Activated T-cell treated with anti-CD3 and anti-CD28 coated beads for 1 hour (primary cell): Measurements from ENCODE around the gene FAF2.
A peak's percentile ranks its signal among the peaks of the same experiment; 100 is the strongest.
"Not testable (repeated sequence)": the region's sequence is repeated elsewhere in the genome, so short reads cannot be mapped to it uniquely, and the experiment has no call there.

ENCODE experiments used
- DNase-seq: peaks from one replicate; pipeline ENCODE4 v3.0.0-alpha.2; 2020; ENCODE audit warnings: low read depth

The FAF2 gene, protein sequence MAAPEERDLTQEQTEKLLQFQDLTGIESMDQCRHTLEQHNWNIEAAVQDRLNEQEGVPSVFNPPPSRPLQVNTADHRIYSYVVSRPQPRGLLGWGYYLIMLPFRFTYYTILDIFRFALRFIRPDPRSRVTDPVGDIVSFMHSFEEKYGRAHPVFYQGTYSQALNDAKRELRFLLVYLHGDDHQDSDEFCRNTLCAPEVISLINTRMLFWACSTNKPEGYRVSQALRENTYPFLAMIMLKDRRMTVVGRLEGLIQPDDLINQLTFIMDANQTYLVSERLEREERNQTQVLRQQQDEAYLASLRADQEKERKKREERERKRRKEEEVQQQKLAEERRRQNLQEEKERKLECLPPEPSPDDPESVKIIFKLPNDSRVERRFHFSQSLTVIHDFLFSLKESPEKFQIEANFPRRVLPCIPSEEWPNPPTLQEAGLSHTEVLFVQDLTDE

DNA sequence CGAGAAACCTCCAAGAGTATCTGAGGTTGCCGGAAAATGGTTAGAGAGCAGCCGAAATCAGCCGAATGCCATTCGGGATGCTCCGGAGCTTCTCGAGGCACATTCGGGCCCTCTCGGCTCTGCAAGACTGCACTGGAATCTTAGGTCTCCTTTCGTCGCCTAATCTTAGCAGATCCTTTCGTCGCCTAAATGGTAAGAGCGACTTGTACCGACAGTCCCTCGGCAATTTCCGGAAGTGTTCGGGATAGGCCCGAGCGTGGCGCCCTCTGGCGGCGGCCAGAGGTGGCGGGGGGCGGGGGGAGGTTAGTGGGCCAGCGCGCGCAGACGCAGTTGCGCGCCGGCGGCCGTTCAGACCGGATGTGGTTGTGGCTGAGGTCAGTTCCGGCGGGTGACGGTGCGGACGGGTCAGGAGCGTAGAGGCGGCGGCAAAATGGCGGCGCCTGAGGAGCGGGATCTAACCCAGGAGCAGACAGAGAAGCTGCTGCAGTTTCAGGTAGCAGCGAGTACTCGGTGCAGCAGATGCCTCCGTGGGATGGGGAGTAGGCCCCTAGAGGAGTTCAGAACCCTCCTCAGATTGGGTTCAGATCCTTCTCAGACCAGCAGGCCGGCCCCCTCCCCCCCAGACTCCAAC, at the start of gene FAF2:
Gene FAF2, plus strand, starts transcription at position 408 of the 631 bp plus-strand sequence. Its CDS starts 23 bp downstream, at position 431.
- DNase-seq: peak; percentile 96

DNA sequence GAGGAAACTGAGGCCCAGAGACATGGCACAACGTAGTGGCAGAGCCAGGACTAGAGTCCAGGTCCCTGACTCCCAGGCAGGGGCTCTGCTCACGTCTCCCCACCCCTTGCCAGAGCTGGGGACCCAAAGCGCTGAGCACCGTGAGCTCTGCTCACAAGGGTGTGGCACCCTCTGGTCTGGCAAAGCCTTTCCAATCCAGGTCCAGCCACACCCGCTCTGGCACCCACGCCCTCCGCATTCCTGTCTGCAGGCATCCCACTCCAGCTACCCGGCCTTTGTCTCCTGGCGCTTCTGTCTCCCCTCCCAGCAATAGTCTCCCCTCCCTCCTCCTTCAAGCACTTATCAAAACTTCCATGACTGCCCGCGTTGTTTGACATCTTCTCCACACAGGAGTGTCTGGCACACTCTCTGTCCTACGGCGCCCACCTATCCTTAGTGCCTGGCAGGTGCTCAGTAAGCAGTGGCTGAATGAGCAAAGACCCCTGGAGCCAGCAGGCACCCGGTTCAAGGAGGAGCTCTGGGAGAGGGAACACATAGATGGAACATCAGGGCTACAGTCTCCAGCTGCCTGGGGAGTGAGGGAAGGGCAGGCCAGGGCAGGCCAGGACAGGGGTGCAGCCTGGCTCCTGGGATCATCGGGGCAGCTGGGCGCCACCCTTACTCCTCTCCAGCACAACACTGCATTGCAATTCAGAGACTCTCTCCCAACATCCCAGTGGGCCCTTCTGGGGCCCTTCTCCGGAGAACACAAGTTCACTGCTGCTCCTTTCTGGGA, 47.6 kb upstream of the FAF2 start:
- DNase-seq: no peak

DNA sequence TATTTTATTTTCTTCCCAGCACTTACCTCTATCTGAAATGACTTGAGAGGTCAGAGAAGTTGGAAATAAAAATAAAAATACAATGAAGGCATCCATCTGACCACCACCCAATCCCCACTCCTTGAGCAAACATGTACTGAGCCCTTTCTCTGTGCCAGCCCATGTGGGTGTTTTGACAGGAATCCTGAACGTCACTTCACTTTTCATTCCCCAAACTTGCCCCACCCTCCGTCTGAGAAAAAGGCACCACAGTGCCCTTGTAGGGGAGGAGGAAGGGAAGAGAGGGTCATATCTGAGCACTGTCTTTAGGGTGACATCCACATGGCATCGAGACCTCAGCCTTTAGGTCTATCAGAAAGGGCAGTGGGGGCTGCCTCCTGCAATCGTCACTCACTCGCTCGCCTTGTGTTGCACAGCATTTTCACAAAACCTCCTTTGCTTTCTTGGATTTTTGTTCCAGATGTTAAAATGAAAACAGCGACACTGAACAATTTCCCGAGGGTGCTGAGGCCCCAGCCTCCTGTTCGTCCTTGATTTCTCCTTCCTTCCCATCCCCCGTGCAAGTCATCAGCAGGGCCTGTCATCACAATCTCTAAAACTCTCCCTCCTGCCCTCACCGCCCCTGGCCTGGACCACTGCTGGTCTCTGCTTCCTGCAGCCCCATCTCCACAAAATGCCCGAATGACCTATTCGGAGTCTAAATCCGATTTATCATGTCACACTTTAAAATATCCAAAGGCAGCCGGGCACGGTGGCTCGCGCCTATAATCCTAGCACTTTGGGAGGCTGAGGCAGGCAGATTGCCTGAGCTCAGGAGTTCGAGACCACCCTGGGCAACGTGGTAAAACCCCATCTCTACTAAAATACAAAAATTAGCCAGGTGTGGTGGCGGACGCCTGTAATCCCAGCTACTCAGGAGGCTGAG, 46.6 kb upstream of the FAF2 start:
- DNase-seq: no peak

DNA sequence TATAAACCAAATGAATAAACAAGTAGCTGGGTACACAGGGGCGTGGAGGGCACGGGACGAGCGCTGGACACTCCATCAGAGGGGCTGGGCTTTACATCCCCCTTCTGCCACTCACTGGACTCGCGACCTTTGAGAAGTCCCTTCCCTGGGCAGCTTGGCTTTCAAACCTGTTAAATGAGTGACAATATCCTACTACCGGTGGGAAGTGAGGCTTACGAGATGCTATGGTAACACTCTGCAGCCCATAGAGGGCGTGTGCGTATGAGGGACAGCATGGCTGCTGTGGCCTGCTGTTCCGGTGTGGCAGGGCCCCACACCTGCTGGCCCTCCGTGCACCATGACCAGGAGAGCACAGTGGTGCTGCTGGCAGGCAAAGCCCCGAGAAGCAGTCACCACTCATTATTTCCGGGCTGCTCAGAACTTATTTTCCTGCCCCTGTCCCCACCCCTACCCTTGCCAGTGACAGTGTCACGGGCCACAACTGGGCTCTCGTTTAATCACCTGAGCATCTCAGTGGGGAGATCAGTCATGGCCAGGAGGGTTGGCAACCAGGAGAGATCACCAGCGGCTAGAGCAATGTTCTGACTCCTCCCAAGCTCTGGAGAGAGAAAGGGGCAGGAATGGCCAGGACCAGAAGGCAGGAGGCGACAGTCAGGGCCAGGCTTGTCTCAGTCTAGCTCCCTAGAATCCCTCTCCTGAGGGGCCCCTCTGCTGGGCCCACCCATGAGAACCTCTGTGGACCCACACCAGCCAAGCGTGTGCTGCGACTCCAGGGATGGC, 42.3 kb upstream of the FAF2 start:
- DNase-seq: no peak

DNA sequence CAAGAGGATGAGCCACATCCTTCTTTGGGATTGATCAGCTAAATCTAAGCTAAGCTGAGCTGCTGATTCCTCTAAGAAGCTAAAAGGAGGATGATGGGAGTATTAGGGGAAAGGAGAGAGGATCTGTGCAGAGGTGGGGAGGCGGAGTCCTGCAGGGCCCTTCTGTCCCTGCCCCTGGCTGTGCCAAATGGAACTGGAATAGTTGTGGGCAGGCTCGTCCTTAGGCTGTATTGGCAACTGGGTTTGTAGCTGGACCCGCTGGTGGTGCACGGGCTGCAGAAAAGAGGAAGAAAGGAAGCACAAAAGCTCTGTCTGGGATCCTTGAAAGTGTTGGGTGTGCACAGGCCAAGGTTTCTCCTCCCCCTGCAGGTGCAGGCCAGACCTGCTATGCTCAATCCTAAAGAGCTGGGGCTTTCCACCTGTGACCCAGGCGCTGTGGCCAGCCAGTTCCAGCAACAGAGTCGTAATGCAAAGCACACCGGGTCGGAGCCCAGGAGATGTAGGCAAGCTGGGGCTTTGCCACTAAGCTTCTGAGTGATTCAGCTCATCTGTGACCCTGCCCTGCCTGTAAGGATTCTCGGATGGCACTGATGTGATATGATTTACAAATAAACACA, 41.6 kb upstream of the FAF2 start:
- no peak for DNase-seq

DNA sequence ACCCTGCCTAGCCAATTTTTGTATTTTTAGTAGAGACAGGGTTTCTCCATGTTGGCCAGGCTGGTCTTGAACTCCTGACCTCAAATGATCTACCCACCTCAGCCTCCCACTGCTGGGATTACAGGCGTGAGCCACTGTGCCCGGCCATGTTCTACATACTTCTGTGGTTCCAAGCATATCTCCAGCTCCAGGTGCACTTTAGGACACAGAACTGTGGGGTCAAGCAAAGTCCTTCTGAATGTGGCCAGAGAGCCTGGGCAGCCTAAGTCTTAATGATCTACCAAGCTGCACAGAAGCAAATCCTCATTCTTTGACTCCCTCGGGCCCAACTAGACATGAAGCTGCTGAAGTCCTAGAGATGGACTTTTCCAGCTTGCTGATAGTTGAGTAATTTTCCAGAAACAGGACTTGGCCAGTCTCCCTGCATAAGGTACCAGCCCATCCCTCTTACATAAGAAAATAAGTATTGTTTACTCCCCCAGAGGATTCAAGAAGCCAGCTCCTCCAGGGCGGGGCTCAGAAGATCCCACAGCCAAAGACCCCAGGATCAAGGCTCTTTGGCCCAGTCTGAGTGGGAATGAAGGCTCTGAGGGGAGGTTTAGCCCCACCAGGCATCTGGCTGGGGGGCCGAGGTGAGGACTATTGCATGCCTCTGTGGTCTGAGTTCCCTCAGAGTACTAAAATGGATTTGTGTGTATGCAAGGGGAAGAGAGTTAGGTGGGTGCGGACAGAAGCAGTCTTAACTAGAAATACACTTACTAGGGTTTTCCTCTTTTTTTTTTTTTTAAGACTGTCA, 40.5 kb upstream of the FAF2 start:
- no peak for DNase-seq

DNA sequence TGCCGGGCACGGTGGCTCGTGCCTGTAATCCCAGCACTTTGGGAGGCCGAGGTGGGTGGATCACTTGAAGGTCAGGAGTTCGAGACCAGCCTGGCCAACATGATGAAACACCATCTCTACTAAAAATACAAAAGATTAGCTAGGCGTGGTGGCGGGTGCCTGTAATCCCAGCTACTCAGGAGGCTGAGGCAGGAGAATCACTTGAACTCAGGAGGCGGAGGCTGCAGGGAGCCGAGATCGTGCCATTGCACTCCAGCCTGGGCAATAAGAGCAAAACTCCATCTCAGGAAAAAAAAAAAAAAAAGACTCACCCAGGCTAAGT, 40.0 kb upstream of the FAF2 start:
- DNase-seq: not testable (repeated sequence)

DNA sequence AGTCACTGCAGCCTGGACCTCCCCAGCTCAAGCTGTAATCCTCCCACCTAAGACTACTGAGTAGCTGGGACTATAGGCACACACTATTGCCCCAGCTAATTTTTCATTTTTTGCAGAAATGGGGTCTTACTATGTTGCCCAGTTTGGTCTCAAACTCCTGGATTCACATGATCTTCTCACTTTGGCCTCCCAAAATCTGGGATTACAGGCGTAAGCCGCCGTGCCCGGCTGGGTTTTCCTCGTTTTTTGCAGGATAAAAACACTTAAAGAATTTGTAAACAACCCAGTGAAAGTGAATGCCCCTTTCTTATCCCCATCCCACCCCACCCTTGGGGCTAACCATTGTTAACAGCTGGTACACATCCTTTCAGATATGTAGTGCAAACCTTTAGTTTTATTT, 39.6 kb upstream of the FAF2 start:
- no peak for DNase-seq

DNA sequence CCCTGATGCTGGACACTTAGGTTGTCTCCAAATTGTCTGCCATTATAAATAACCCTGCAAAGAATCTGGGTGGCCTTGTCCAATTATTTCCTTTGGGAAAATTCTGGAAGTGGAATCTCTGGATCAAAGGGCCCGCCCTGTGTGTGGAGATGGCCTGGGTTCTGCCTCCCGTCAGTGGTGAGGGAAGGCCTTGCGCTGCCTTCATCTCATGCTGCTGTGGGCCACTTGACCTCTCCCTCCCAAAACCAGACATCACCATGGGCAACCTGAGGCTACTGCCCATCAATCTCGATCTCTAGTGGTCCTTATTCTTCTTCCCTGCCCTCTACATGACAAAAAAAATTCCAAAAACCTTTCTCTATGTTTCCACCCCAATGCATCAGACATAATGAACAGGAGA, 38.4 kb upstream of the FAF2 start:
- no peak for DNase-seq

DNA sequence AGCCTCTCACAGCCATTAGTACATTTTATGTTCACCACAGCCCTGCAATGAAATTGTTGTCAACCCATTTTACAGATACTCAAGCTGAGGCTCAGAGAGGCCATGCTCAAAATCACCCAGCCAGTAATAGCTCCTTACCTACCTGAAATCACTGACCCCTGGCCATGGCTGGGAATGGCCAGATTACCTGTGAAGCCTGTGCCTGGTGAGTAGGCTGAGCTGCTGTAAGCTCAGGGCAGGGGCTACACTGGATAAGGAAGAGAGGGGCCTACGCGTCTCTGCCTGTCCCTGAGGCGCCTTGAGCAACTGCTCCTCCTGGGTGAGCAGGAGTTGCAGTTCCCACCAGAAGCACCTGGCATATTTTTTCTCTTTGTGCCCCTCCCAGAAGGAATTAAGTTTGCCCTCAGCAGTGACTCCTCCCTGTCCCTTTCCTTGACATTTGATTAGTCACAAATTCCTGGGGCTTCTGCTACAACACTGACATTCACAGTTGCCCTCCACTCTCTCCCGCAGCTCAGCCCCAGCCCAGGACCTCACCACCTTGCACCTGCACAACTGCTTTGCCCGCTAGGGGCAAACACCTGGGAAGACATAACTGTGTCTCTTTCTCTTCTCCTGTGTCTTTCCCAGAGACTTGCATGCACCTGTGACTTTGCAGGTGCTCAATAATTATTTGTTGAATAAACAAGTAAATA, 37.6 kb upstream of the FAF2 start:
- no peak for DNase-seq

DNA sequence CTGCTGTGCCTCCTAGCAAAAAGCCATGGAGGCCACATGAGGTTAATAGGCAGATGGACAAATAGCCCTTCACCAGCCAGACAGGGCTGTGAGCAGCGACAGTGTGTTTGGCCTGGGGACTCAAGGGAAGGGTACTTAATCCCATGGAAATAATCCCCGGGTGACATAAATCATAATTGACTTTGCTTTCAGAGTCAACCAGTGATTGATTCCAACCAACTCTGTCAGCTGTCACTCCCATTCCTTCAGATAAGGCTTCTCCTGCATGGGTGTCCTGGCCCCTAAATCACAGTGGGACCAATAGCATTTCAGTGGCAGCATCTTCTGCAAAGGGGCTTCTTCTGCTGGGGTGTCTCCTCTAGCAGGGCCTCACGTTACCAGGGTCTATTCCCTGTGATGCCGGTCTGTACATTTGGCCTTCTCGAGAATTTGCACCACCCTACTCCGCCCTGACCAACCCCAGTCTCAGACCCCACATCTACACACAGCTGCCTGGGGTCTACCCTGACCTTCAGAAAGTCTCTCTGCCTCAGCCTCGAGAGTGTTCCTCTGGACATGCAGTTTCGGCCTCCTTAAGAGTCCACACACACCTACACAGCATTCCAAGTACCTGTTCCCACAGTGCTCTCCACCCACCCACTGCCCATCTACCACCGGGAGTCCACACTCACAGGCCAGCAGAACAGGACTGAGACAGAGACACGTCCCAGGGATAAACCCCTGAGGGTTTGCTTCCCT, 35.5 kb upstream of the FAF2 start:
- no peak for DNase-seq

DNA sequence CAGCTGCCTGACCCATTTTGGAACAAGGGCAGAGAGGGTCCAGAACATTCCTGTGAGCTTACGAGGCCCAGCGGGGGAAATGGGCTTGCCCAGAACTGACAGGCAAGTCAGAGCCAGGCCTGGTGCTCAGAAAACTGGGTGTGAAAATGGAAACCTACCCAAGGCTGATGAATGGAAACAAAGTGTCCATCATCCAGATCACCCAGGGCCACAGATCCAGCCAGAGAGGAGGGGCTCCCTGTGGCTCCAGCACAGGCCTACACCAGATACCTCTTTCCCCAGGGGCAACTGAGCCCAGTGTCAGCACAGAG, 35.0 kb upstream of the FAF2 start:
- no peak for DNase-seq

DNA sequence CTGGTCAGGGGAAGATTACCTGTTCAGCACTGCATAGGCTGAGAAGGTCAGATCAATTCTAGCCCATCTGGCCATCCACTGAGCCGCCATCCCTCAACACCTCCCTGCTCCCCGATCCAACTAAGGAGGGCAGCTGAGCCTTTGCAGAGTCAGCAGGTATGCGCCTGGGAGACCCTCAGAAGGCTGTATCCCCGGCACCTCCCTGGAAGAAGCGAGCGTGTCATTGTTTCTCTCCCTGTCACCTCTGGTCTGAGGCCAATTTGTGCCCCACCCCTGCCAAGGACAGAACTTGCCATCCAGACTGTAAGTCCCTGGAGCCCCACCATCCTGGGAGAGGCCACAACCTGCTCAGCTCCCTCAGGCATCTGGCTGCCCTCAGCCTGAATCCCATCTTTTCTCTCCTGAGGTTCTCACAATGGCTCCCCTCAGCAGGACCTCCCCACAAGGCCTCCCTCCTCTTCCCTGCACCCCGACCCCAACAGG, 34.4 kb upstream of the FAF2 start:
- DNase-seq: no peak

DNA sequence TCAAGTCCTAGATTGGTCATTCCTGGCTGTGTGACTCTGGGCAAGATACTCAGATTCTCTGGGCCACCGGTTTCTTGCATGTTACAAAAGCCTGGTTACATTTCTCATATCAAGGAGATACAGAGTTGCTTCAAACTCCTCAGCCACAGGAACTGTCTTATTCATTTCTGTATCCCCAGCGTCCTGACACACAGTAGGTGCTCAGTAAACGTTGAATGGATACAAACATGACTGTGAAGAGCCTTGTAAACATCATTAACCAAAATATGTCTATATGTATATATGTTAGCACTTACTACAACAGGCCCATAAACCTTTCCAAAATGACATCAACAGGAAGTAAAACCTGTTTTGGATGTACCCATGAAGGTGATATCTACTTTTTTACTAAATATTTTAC, 33.5 kb upstream of the FAF2 start:
- no peak for DNase-seq

DNA sequence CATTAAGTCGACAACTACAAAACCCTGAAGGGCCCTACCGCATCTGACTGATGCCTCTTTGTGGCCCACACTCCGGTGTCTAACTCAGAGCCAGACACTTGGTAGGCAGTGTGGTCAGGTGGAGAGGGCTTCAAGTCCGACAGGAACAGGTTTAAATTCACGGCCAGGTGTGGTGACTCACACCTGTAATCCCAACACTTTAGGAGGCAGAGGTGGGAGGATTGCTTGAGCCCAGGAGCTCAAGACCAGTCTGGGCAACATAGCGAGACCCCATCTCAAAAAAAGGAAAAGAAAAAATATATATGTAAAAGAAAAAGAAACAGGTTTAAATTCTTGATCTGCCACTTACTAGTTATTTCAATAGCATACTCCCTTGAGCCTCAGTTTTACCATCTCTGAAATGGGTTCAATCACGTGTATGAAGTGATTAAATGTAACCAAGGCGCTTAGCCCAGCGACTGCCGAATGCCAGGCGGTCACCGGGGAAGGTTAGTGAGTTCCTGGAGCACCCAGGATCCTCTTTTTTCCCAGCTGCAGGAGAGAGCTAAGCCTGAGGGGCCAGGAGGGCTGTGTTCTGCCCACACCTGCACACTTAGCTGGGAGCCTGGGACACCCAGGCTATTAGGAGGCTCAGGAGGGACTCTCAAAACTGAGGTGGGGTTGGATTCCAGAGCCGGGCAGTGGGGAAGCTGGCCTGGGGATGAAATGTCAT, 32.8 kb upstream of the FAF2 start:
- DNase-seq: no peak

DNA sequence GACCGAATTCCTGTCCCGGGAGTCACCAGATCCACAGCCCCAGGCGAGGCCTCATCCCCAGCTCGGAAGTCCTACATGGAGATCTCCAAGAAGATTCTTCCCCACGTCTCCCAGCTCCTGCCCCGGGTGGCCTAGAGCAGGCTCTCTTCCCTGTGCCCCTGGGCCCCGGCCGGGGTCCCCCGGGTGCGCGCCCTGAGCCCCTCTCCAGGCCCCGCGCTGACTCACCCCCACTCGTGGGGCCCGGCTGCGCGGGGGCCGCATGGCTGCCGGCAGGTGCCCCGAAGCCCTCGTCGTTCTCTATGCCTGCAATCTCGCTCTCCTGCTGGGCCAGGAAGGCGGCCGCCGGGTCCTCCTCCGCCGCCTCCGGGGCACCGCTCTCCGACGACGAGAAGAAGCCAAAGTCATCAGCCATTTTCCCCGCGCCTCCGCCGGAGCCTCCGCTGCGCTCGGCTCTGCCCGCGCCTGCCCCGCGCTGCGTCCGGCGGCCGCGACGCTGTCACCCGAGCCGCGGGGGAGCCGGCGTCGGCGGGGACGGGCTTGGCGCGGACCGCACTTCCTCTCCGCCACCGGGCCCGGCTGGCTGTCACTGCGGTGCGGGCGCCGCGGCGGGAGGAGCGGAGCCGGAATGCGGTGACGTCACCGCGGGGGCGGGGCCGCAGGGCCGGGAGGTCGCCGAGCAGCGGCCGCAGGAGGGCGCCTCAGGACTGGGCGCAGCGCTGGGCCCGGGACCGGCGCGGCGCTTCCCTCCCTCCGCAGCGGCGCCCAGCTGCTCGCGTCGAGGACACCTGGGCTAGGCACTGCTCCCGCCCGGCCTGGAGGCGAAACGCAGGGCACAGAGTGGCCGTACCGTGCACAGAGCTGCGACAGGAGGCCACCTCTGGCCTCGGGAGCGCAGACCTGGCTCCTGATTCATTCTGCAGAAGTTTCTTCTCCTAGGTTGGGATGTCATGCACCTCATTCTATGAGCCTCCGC, 31.9 kb upstream of the FAF2 start, which contains the start of gene CLTB:
Gene CLTB, minus strand, starts transcription at position 588 of the 973 bp plus-strand sequence. Its CDS starts 176 bp downstream, at position 412.
- DNase-seq: peak; percentile 90
